Liver (tissue), 9 donors: ENCODE results near the gene PPP2R2D. TPM values are rescaled to one million over a fixed set of nuclear protein-coding genes. Genes with fewer than 3 reads are reported as not detected.

ENCODE experiments used
- DNase-seq: peaks from one replicate; pipeline ENCODE4 v3.0.0-alpha.2; 2017; ENCODE audit warnings: low spot score
- H3K27ac ChIP-seq, 2 donors: one replicate each; pipeline ENCODE4 v1.7.0; 2013; ENCODE audit warnings: inconsistent platforms in 2 of 2, low read length in 2 of 2, control low read depth in 1 of 2, low read depth in 1 of 2, mild to moderate bottlenecking in 1 of 2
- H3K27me3 ChIP-seq, 4 donors: one replicate each; pipeline versions ENCODE4 v1.6.1 to v1.7.0; 2013; ENCODE audit warnings: low read length in 3 of 4, inconsistent platforms in 1 of 4, mild to moderate bottlenecking in 1 of 4, moderate library complexity in 1 of 4; ENCODE audit not compliant: control insufficient read depth in 4 of 4, insufficient read depth in 4 of 4
- H3K36me3 ChIP-seq, 4 donors: one replicate each; pipeline versions ENCODE4 v1.6.1 to v1.7.0; 2013; ENCODE audit warnings: low read length in 3 of 4, mild to moderate bottlenecking in 3 of 4, low read depth in 1 of 4, moderate library complexity in 1 of 4; ENCODE audit not compliant: control insufficient read depth in 4 of 4, insufficient read depth in 3 of 4
- H3K4me1 ChIP-seq, 4 donors: one replicate each; pipeline versions ENCODE4 v1.6.1 to v1.7.0; 2013; ENCODE audit warnings: low read length in 3 of 4, mild to moderate bottlenecking in 3 of 4, moderate library complexity in 1 of 4; ENCODE audit not compliant: control insufficient read depth in 4 of 4, insufficient read depth in 4 of 4
- H3K4me3 ChIP-seq, 3 donors: one replicate each; pipeline versions ENCODE4 v1.6.1 to v1.7.0; 2013; ENCODE audit warnings: low read length in 3 of 3, control low read depth in 1 of 3, low read depth in 1 of 3, mild to moderate bottlenecking in 1 of 3
- H3K9ac ChIP-seq, 2 donors: one replicate each; pipeline ENCODE4 v1.7.0; 2013; ENCODE audit warnings: low read length in 2 of 2, mild to moderate bottlenecking in 2 of 2, moderate library complexity in 2 of 2, control low read depth in 1 of 2, low read depth in 1 of 2
- H3K9me3 ChIP-seq, 4 donors: one replicate each; pipeline versions ENCODE4 v1.6.1 to v1.7.0; 2013; ENCODE audit warnings: low read length in 3 of 4; ENCODE audit not compliant: control insufficient read depth in 4 of 4
- ATF3 ChIP-seq: IDR thresholded peaks from 2 replicates; pipeline ENCODE4 v1.6.1; 2016; ENCODE audit warnings: antibody characterized with exemption
- CTCF ChIP-seq: fragments of 150-350 bp; IDR thresholded peaks from 2 replicates; pipeline ENCODE4 v1.5.1; 2017; ENCODE audit warnings: improper control_type of control experiment, low read depth, low read length; ENCODE audit not compliant: missing input control
- EGR1 ChIP-seq, 2 donors: IDR thresholded peaks; 2 replicates each; pipeline ENCODE4 v1.6.1; 2016 to 2018; ENCODE audit warnings: antibody characterized with exemption in 2 of 2, low read depth in 2 of 2
- FOXA1 ChIP-seq: IDR thresholded peaks from 2 replicates; pipeline ENCODE4 v1.6.1; 2016; ENCODE audit warnings: antibody characterized with exemption
- FOXA2 ChIP-seq: IDR thresholded peaks from 2 replicates; pipeline ENCODE4 v1.6.1; 2016; ENCODE audit warnings: antibody characterized with exemption
- GABPA ChIP-seq, 2 donors: IDR thresholded peaks in 1 of 2; conservative IDR thresholded peaks in 1 of 2; 2 replicates each; pipeline ENCODE4 v1.6.1; 2016; ENCODE audit warnings: antibody characterized with exemption in 2 of 2, mild to moderate bottlenecking in 1 of 2, moderate library complexity in 1 of 2
- HNF4A ChIP-seq, 2 donors: conservative IDR thresholded peaks; 2 replicates each; pipeline ENCODE4 v1.6.1; 2016; ENCODE audit warnings: antibody characterized with exemption in 2 of 2, mild to moderate bottlenecking in 2 of 2
- HNF4G ChIP-seq: IDR thresholded peaks from 2 replicates; pipeline ENCODE4 v1.6.1; 2016; ENCODE audit warnings: antibody characterized with exemption
- MAX ChIP-seq: IDR thresholded peaks from 2 replicates; pipeline ENCODE4 v1.6.1; 2016; ENCODE audit warnings: antibody characterized with exemption
- NR2F2 ChIP-seq: IDR thresholded peaks from 2 replicates; pipeline ENCODE4 v1.6.1; 2016; ENCODE audit warnings: antibody characterized with exemption
- RAD21 ChIP-seq, 2 donors: IDR thresholded peaks; 2 replicates each; pipeline ENCODE4 v1.6.1; 2016; ENCODE audit warnings: antibody characterized with exemption in 2 of 2, mild to moderate bottlenecking in 2 of 2
- RXRA ChIP-seq, 2 donors: IDR thresholded peaks; 2 replicates each; pipeline ENCODE4 v1.6.1; 2017 to 2018; ENCODE audit warnings: antibody characterized with exemption in 2 of 2, mild to moderate bottlenecking in 1 of 2
- SP1 ChIP-seq: IDR thresholded peaks from 2 replicates; pipeline ENCODE4 v1.6.1; 2018; ENCODE audit warnings: antibody characterized with exemption, mild to moderate bottlenecking
- TAF1 ChIP-seq: conservative IDR thresholded peaks from 2 replicates; pipeline ENCODE4 v1.6.1; 2016; ENCODE audit warnings: antibody characterized with exemption, mild to moderate bottlenecking
- YY1 ChIP-seq: IDR thresholded peaks from 2 replicates; pipeline ENCODE4 v1.6.1; 2016; ENCODE audit warnings: antibody characterized with exemption, mild to moderate bottlenecking
- ZBTB33 ChIP-seq: IDR thresholded peaks from 2 replicates; pipeline ENCODE4 v1.6.1; 2016; ENCODE audit warnings: antibody characterized with exemption
- WGBS: extraction: QIAGEN DNeasy Blood & Tissue Kit; methylation state at CpG from one replicate; pipeline ENCODE4 v1.1.7; 2013; 5-methylcytosine and 5-hydroxymethylcytosine counted together
- polyA plus RNA-seq, 2 donors: library from polyadenylated mRNA; stranded (reverse) in 1 of 2; unstranded in 1 of 2; fragments of 200-250 nt in 1 of 2; fragments of >200 nt in 1 of 2; fragmentation: Nextera tagmentation in 1 of 2; extraction: Ambion mirVana in 1 of 2; gene quantifications; one replicate each; pipeline versions ENCODE4 v1.2.1 to v1.2.3, GENCODE V29; 2013 to 2015
- total RNA-seq, 2 donors: library from RNA; depleted of rRNA; stranded (reverse); fragments of >200 nt; gene quantifications; one replicate each; pipeline ENCODE4 v1.2.3, GENCODE V29; 2014
- donor health status: healthy.
- donor health status: healthy.
- donor health status: healthy.
- donor health status: healthy.
- donor health status: healthy.

Gene PPP2R2D
- total and polyA plus RNA-seq, 4 donors, result 5.9 to 20.5 (median 14.3) TPM

GRCh38 chr10:131859341-131860020 is 41.3 kb upstream of the PPP2R2D start (continued):
- TF ChIP-seq CTCF, result no peak
- TF ChIP-seq FOXA2, result no peak
- TF ChIP-seq HNF4A (conservative IDR thresholded peaks at IDR 0.05), result no peak
- no peak for TF ChIP-seq EGR1 (IDR thresholded peaks at IDR 0.05; ENCODE audit: low read depth in 2 of 2)
- no peak for TF ChIP-seq ATF3
- TF ChIP-seq SP1, result no peak

- WGBS, result 81% methylated on average over 7 of the region's 7 CpGs
- H3K27ac ChIP-seq, result no peak overlapping the region
- TF ChIP-seq RAD21 (IDR thresholded peaks at IDR 0.05) (no peak), FOXA1 (no peak), HNF4G (no peak), ZBTB33 (no peak), MAX (no peak), EGR1 (IDR thresholded peaks at IDR 0.05; ENCODE audit: low read depth in 2 of 2) (no peak), GABPA (IDR thresholded peaks at IDR 0.05 in 1 of 2, conservative IDR thresholded peaks at IDR 0.05 in 1 of 2) (no peak), RXRA (IDR thresholded peaks at IDR 0.05) (no peak), YY1 (no peak), SP1 (no peak), TAF1 (no peak), CTCF (no peak), NR2F2 (no peak), FOXA2 (no peak)
These were observed 40.5 kb upstream of the PPP2R2D start for GRCh38 chr10:131860311-131860710.

More at GRCh38 chr10:131860311-131860710, 40.5 kb upstream of the PPP2R2D start:
- Histone ChIP-seq H3K9me3 (no peaks in the 10 kb centered on the region), H3K27me3 (no peaks in the 10 kb centered on the region), H3K4me1 (no peaks in the 10 kb centered on the region), H3K36me3 (no peaks in the 10 kb centered on the region), H3K4me3 (no peak overlapping the region), H3K9ac (no peak overlapping the region)
- no peak for DNase-seq
